ENCODE data around the gene BATF3. TPM values are rescaled to one million over a fixed set of nuclear protein-coding genes. Genes with fewer than 3 reads are reported as not detected.

BATF3 gene
- total and polyA plus RNA-seq, 9 of the 15 experiments (the other 6 are each of a cell fraction or from before 2014, with no cell fraction given): 0.40 to 3.8 (median 2.0) TPM

DNA sequence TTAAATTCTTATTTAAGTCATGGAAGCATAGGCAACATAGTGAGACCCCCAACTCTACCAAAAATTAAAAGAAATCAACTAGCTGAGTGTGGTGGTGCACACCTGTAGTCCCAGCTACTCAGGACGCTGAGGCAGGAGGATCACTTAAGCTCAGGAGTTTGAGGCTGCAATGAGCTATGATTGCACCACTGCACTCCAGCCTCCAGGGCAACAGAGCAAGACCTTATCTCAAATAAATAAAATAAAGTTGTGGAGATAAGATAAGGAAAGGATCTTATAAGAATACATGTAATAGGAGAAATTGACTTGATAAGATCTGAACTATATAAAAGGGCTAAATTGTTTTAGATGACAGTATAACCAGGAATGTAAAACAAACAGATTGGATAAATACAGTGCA is 2.3 kb upstream of the BATF3 start (continued):
- TF ChIP-seq, protein P1, sequence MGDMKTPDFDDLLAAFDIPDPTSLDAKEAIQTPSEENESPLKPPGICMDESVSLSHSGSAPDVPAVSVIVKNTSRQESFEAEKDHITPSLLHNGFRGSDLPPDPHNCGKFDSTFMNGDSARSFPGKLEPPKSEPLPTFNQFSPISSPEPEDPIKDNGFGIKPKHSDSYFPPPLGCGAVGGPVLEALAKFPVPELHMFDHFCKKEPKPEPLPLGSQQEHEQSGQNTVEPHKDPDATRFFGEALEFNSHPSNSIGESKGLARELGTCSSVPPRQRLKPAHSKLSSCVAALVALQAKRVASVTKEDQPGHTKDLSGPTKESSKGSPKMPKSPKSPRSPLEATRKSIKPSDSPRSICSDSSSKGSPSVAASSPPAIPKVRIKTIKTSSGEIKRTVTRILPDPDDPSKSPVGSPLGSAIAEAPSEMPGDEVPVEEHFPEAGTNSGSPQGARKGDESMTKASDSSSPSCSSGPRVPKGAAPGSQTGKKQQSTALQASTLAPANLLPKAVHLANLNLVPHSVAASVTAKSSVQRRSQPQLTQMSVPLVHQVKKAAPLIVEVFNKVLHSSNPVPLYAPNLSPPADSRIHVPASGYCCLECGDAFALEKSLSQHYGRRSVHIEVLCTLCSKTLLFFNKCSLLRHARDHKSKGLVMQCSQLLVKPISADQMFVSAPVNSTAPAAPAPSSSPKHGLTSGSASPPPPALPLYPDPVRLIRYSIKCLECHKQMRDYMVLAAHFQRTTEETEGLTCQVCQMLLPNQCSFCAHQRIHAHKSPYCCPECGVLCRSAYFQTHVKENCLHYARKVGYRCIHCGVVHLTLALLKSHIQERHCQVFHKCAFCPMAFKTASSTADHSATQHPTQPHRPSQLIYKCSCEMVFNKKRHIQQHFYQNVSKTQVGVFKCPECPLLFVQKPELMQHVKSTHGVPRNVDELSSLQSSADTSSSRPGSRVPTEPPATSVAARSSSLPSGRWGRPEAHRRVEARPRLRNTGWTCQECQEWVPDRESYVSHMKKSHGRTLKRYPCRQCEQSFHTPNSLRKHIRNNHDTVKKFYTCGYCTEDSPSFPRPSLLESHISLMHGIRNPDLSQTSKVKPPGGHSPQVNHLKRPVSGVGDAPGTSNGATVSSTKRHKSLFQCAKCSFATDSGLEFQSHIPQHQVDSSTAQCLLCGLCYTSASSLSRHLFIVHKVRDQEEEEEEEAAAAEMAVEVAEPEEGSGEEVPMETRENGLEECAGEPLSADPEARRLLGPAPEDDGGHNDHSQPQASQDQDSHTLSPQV (IDR thresholded peaks at IDR 0.05): no peak
- TF ChIP-seq, protein P2, sequence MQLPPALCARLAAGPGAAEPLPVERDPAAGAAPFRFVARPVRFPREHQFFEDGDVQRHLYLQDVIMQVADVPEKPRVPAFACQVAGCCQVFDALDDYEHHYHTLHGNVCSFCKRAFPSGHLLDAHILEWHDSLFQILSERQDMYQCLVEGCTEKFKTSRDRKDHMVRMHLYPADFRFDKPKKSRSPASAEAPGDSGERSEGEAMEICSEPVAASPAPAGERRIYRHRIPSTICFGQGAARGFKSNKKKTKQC (CRISPR knock-in tag; IDR thresholded peaks at IDR 0.05): no peak
- TF ChIP-seq, protein P3, sequence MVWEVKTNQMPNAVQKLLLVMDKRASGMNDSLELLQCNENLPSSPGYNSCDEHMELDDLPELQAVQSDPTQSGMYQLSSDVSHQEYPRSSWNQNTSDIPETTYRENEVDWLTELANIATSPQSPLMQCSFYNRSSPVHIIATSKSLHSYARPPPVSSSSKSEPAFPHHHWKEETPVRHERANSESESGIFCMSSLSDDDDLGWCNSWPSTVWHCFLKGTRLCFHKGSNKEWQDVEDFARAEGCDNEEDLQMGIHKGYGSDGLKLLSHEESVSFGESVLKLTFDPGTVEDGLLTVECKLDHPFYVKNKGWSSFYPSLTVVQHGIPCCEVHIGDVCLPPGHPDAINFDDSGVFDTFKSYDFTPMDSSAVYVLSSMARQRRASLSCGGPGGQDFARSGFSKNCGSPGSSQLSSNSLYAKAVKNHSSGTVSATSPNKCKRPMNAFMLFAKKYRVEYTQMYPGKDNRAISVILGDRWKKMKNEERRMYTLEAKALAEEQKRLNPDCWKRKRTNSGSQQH (CRISPR knock-in tag; IDR thresholded peaks at IDR 0.05): no peak
- TF ChIP-seq, protein P4, sequence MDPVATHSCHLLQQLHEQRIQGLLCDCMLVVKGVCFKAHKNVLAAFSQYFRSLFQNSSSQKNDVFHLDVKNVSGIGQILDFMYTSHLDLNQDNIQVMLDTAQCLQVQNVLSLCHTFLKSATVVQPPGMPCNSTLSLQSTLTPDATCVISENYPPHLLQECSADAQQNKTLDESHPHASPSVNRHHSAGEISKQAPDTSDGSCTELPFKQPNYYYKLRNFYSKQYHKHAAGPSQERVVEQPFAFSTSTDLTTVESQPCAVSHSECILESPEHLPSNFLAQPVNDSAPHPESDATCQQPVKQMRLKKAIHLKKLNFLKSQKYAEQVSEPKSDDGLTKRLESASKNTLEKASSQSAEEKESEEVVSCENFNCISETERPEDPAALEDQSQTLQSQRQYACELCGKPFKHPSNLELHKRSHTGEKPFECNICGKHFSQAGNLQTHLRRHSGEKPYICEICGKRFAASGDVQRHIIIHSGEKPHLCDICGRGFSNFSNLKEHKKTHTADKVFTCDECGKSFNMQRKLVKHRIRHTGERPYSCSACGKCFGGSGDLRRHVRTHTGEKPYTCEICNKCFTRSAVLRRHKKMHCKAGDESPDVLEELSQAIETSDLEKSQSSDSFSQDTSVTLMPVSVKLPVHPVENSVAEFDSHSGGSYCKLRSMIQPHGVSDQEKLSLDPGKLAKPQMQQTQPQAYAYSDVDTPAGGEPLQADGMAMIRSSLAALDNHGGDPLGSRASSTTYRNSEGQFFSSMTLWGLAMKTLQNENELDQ (CRISPR knock-in tag; IDR thresholded peaks at IDR 0.05; ENCODE audit: borderline replicate concordance): no peak
